Tibial nerve (tissue), 4 donors: ENCODE data around the gene CDH4. TPM values are rescaled to one million over a fixed set of nuclear protein-coding genes. Genes with fewer than 3 reads are reported as not detected.

Experiments
- DNase-seq, 2 donors: peaks; one replicate each; pipeline ENCODE4 v3.0.0-alpha.2; 2019; ENCODE audit warnings: low spot score in 2 of 2
- H3K27ac ChIP-seq, 4 donors: fragments of 200-600 bp; sonication (generic) in 3 of 4; one replicate each; pipeline ENCODE4 v1.5.1; 2017 to 2019; ENCODE audit warnings: mild to moderate bottlenecking in 1 of 4
- H3K27me3 ChIP-seq, 2 donors: fragments of 200-600 bp; sonication (generic) in 1 of 2; one replicate each; pipeline versions ENCODE4 v1.5.1 to v1.6.0; 2017 to 2019
- H3K36me3 ChIP-seq, 3 donors: fragments of 200-600 bp; sonication (generic); one replicate each; pipeline ENCODE4 v1.5.1; 2018 to 2019
- H3K4me1 ChIP-seq, 4 donors: fragments of 200-600 bp; sonication (generic) in 3 of 4; one replicate each; pipeline ENCODE4 v1.5.1; 2017 to 2019
- H3K4me3 ChIP-seq, 4 donors: fragments of 200-600 bp; sonication (generic) in 3 of 4; one replicate each; pipeline ENCODE4 v1.5.1; 2017 to 2019; ENCODE audit warnings: mild to moderate bottlenecking in 1 of 4, moderate library complexity in 1 of 4
- H3K9me3 ChIP-seq, 4 donors: fragments of 200-600 bp; sonication (generic) in 3 of 4; one replicate each; pipeline ENCODE4 v1.5.1; 2017 to 2019
- EP300 ChIP-seq, 2 donors: sonication (generic); formaldehyde crosslinking; IDR thresholded peaks; one replicate each; pipeline ENCODE4 v1.6.1; 2017; ENCODE audit warnings: antibody characterized with exemption in 2 of 2, mild to moderate bottlenecking in 1 of 2
- POLR2A ChIP-seq, 2 donors: fragments of 450-650 bp; IDR thresholded peaks; one replicate each; pipeline ENCODE4 v1.6.1; 2017; ENCODE audit warnings: antibody characterized with exemption in 2 of 2, mild to moderate bottlenecking in 2 of 2, moderate library complexity in 2 of 2
- WGBS, 2 donors: methylation state at CpG; one replicate each; pipeline ENCODE4 v1.1.5; 2018; 5-methylcytosine and 5-hydroxymethylcytosine counted together
- total RNA-seq, 4 donors: library from RNA; depleted of rRNA; stranded (reverse); fragments of >200 nt; gene quantifications; one replicate each; pipeline ENCODE4 v1.1.0, GENCODE V29; 2016
- TF ChIP-seq, protein P1 (sequence below), 5 experiments: fragments of 200-600 bp in 3 of 5; fragments of 450-650 bp in 2 of 5; sonication (generic) in 3 of 5; IDR thresholded peaks; one replicate each; pipeline ENCODE4 v1.5.1; 2016 to 2019; ENCODE audit warnings: antibody characterized with exemption in 5 of 5, mild to moderate bottlenecking in 3 of 5, moderate library complexity in 2 of 5

The CDH4 gene
- total RNA-seq, 4 donors from 2014 or later, result 0.78 to 2.3 (median 1.0) TPM

DNA sequence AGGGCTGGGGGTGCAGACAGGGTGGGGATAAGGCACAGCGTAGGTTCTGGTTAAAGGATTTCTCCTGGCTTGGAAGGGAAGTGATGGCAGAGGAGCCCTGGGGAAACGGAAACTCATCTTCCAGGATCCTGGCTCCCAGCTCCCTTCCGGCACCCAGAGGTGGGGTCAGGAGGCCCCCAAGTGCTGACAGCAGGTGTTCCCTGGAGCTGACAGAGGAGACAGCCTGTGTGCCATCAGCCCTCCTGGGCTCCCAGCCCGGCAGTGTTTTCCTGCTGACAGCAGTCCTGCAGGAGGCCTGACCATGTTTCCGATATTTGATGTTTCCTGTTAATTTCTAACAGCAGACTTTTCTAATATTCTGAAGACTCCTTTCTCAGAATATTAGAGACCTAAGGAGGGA is 536.3 kb downstream of the CDH4 start:
- Histone ChIP-seq H3K27ac (no peak overlapping the region), H3K27me3 (no peaks in the 10 kb centered on the region), H3K4me3 (no peak overlapping the region), H3K36me3 (no peaks in the 10 kb centered on the region), H3K4me1 (peaks cover 0 to 7% (median 0%) of the 10 kb centered on the region in 4 donors), H3K9me3 (no peaks in the 10 kb centered on the region)
- 54 to 73% methylated on average over 5 of the region's 5 CpGs for WGBS, 2 donors
- no peak for TF ChIP-seq POLR2A (IDR thresholded peaks at IDR 0.05)
- TF ChIP-seq EP300 (IDR thresholded peaks at IDR 0.05), result no peak
- TF ChIP-seq, protein P1, sequence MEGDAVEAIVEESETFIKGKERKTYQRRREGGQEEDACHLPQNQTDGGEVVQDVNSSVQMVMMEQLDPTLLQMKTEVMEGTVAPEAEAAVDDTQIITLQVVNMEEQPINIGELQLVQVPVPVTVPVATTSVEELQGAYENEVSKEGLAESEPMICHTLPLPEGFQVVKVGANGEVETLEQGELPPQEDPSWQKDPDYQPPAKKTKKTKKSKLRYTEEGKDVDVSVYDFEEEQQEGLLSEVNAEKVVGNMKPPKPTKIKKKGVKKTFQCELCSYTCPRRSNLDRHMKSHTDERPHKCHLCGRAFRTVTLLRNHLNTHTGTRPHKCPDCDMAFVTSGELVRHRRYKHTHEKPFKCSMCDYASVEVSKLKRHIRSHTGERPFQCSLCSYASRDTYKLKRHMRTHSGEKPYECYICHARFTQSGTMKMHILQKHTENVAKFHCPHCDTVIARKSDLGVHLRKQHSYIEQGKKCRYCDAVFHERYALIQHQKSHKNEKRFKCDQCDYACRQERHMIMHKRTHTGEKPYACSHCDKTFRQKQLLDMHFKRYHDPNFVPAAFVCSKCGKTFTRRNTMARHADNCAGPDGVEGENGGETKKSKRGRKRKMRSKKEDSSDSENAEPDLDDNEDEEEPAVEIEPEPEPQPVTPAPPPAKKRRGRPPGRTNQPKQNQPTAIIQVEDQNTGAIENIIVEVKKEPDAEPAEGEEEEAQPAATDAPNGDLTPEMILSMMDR (IDR thresholded peaks at IDR 0.05), result no peak
- no peak for DNase-seq

DNA sequence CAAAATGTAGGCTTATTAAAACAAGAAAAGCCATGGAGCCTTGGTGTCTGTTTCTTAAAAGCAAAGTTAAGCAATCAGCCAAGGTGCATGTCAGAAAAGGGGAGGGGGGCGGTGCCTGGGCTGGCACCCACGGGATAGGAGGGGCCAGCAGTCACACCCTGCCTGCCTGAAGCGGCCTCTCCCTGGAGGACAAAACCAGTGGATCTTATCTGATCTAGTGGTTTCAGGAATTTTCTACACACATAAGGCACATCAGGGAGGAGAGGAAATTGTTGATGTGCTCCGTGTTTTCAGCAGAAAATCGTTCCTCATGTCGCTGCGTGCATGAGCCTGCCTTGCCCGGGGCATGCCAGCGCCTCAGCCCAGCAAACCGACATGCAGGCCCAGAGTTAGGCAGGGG is 537.3 kb downstream of the CDH4 start:
- TF ChIP-seq POLR2A (IDR thresholded peaks at IDR 0.05) (no peak), EP300 (IDR thresholded peaks at IDR 0.05) (no peak)
- TF ChIP-seq, protein P1 (IDR thresholded peaks at IDR 0.05), result no peak
- no peak for DNase-seq
- Histone ChIP-seq H3K27ac (no peak overlapping the region), H3K9me3 (no peaks in the 10 kb centered on the region), H3K27me3 (no peaks in the 10 kb centered on the region), H3K4me3 (no peak overlapping the region), H3K36me3 (no peaks in the 10 kb centered on the region), H3K4me1 (peaks cover 0 to 7% (median 0%) of the 10 kb centered on the region in 4 donors)
- 77% methylated on average over 9 to 10 of the region's 10 CpGs for WGBS, 2 donors

DNA sequence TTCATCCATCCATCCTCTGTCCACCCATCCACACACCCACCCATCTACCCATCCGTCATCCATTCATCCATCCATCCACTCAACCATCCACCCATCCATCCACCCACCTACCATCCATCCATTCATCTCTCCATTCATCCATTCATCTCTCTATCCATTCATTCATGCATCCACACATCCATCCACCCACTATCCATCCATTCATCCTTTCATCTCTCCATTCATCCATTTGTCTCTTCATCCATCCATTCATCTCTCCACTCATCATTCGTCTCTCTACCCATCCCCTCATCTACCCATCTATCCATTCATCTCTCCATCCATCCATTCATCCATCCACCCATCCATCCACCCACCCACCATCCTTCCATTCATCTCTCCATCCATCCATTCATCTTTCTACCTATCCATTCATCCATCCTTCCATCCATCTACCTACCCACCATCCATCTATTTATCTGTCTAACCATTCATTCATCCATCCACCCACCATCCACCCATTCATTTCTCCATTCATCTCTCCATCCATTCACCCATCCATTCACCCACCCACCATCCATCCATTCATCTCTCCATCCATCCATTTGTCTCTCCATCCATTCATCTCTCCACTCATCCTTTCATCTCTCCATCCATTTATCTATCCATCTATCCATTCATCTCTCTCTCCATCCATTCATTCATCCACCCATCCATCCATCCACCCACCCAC is 538.2 kb downstream of the CDH4 start:
- H3K27ac ChIP-seq, result no peak overlapping the region
- H3K4me3 ChIP-seq, result no peak overlapping the region
- no peaks in the 10 kb centered on the region for H3K36me3 ChIP-seq
- TF ChIP-seq EP300 (IDR thresholded peaks at IDR 0.05), result no peak
- TF ChIP-seq, protein P1 (IDR thresholded peaks at IDR 0.05), result no peak
- no peak for TF ChIP-seq POLR2A (IDR thresholded peaks at IDR 0.05)
- DNase-seq, result no peak
- no peaks in the 10 kb centered on the region for H3K27me3 ChIP-seq
- no peaks in the 10 kb centered on the region for H3K9me3 ChIP-seq
- H3K4me1 ChIP-seq, result peaks cover 0 to 7% (median 0%) of the 10 kb centered on the region in 4 donors
- WGBS, 2 donors, result 88 to 91% methylated on average over 2 of the region's 2 CpGs

DNA sequence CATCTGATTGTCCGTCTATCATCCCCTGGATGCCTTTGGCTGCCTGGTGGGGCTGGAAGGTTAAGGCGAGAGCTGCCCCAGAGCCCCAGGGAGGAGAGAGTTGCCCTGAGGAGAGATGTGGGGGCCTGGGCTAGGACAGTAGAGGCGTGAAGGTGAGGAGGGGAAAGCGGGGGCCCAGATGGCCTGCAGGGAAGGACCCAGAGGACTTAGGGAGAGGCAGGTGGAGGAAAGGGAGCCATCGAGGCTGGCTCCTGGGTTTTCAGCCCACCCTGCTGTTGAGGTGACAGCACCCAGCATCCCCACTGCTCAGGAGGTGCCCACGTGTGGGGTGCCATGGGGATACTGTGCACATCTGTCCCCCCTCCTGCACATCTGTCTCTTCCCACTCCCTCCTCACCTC is 539.9 kb downstream of the CDH4 start:
- TF ChIP-seq, protein P1 (IDR thresholded peaks at IDR 0.05), result no peak
- TF ChIP-seq POLR2A (IDR thresholded peaks at IDR 0.05) (no peak), EP300 (IDR thresholded peaks at IDR 0.05) (no peak)
- DNase-seq, result no peak
- no peaks in the 10 kb centered on the region for H3K9me3 ChIP-seq
- 76 to 79% methylated on average over 6 of the region's 6 CpGs for WGBS, 2 donors
- no peaks in the 10 kb centered on the region for H3K36me3 ChIP-seq
- no peaks in the 10 kb centered on the region for H3K4me1 ChIP-seq
- no peak overlapping the region for H3K4me3 ChIP-seq
- no peak overlapping the region for H3K27ac ChIP-seq
- no peaks in the 10 kb centered on the region for H3K27me3 ChIP-seq

DNA sequence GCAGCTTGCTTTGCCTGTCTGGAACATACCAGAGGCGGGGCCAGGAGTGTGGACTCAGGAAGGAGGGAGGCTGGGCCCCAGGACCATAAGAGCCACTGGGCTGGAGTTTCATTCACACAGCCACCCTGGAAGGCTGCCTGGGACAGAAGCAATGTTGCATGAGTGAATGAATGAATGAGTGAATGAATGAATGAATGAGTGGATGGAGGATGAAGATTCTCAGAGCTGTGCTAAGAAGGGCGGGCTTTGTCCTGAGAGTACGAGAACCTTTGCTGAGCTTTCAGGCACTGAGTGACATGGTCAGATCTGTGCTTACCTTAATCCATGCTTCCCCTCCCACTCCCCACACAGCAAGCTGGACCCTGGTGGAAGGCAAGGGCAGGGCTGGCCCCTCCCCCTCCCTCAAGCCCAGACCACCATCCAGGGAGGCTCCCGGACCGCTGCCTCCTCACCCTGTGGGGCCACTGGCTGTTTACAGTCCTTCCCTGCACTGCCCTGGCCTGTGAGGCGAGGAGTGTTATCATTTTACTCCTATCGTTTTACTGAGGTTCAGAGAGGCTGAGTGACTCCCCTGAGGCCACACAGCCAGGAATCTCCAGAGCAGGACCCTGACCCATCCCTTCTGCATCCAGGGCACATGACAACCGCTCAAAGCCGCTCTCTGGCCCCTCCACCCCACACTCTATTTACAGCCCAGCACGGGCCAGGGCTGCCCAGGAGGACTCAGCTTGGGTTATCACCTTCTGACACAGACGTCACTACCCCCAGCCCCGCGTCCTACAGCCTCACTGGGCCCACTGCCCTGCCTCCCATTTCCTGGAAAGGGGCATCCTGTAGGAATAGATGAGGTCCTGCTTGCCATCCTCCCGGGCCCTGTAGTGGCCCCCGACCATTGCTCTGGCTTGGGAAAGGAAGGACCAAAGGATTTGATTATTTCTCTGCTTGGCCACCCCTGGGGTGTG is 543.9 kb downstream of the CDH4 start:
- no peaks in the 10 kb centered on the region for H3K9me3 ChIP-seq

More for the DNA sequence above, 543.9 kb downstream of the CDH4 start:
- no peak for TF ChIP-seq POLR2A (IDR thresholded peaks at IDR 0.05)
- TF ChIP-seq, protein P1 (IDR thresholded peaks at IDR 0.05), result no peak
- no peak for TF ChIP-seq EP300 (IDR thresholded peaks at IDR 0.05)
- H3K27ac ChIP-seq, result no peak overlapping the region
- no peak overlapping the region for H3K4me3 ChIP-seq
- 74 to 75% methylated on average over 13 to 14 of the region's 15 CpGs for WGBS, 2 donors
- no peak for DNase-seq
- no peaks in the 10 kb centered on the region for H3K27me3 ChIP-seq
- H3K36me3 ChIP-seq, result no peaks in the 10 kb centered on the region
- no peaks in the 10 kb centered on the region for H3K4me1 ChIP-seq
